GM18861 (cell line): Measurements from ENCODE around the gene LDB1.
A peak's percentile ranks its signal among the peaks of the same experiment; 100 is the strongest.

Experiments used
- ATAC-seq: cut with Tn5 transposase; IDR thresholded peaks from one replicate; pipeline ENCODE4 v1.9.1; 2021; ENCODE audit not compliant: unreplicated experiment

LDB1 gene, protein sequence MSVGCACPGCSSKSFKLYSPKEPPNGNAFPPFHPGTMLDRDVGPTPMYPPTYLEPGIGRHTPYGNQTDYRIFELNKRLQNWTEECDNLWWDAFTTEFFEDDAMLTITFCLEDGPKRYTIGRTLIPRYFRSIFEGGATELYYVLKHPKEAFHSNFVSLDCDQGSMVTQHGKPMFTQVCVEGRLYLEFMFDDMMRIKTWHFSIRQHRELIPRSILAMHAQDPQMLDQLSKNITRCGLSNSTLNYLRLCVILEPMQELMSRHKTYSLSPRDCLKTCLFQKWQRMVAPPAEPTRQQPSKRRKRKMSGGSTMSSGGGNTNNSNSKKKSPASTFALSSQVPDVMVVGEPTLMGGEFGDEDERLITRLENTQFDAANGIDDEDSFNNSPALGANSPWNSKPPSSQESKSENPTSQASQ

GRCh38 chr10:102120142-102120990 is at the start of gene LDB1:
Gene LDB1, minus strand, starts transcription at chr10:102120368. Its CDS starts 258 bp downstream, at chr10:102120110.
- ATAC-seq, result peak; percentile 44

GRCh38 chr10:102167861-102168260 is 47.7 kb upstream of the LDB1 start:
- ATAC-seq, result no peak

GRCh38 chr10:102163342-102163989 is 43.3 kb upstream of the LDB1 start:
- no peak for ATAC-seq

DNA sequence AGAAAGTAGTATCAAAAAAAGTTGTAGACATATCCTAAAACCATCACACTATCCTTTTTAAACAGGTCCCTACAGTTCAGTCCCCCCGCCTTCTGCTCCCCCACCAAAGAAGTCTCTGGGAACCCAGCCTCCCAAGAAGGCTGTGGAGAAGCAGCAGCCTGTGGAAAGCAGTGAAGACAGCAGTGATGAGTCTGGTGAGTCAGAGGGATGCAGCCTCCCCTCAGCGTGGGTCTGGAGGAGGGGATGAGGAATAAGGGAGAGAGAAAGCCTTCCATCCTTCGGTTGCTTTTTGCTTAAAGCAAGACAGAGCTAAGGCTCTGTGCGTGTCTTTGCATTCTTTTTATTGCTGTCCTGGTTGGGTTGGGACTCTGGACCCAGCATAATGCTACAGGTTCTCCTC is 39.7 kb upstream of the LDB1 start:
- no peak for ATAC-seq

DNA sequence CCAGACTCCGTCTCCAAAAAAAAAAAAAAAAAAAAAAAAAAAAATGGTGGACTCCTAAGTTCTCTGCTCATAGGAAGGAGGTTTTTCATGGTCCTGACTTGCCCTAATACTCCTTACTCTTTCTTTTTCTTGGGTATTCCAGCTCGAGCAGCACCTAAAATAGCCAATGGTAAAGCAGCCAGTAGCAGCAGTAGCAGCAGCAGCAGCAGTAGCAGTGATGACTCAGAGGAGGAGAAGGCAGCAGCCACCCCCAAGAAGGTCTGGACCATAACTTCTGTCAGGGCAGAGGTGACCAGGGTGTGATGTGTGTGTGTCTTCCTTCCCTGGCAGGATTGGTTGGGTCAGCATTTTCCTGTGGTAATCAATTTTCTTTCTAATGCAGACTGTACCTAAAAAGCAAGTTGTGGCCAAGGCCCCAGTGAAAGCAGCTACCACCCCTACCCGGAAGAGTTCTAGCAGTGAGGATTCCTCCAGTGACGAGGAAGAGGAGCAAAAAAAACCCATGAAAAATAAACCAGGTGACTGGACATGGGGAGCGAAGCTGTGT is 39.0 kb upstream of the LDB1 start:
- ATAC-seq, result no peak

GRCh38 chr10:102157224-102157623 is 37.1 kb upstream of the LDB1 start:
- no peak for ATAC-seq

DNA sequence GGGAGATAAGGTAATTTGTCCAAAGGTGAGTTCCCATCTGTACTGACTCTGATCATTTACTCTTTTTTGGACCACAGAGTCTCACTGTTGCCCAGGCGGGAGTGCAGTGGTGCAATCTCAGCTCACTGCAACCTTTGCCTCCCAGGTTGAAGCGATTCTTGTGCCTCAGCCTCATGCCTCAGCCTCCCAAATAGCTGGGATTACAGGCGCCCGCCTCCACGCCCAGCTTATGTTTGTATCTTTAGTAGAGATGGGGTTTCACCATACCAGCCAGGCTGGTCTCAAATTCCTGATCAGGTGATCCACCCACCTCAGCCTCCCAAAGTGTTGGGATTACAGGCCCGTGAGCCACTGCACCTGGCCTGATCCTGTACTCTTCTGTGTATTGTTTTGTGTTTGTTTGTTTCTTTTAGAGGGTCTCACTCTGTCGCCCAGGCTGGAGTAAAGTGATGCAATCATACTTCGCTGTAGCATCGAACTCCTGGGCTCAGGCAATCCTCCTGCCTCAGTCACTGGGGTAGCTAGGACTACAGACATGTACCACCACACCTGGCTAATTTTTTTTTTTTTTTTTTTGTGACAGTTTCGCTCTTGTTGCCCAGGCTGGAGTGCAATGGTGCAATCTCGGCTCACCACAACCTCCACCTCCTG is 34.4 kb upstream of the LDB1 start:
- no peak for ATAC-seq

DNA sequence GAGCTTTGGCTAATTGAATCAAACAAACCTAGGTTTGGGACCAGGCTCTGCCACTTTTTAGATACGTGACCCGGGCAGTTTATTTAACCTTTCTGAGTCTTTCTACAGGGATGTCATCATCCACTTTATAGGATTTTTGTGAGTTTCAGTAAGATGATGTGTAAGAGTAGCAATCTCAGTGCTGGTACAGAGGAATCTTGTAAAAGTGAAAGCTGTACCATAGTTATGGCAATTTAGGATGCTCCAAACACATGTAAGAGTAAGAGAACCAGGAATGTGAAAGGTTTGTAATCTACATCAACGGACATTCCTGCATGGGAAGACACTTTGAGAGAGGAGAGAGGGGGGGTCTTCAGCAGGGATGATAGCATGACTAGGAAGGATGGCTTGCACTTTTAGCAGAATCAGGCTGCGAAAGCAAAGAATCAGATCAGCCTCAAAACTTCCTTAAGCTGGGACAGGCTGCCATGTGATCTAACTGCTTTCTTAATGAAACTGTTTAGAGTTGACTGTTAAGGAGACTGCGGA is 33.0 kb upstream of the LDB1 start:
- ATAC-seq, result no peak

- ATAC-seq, result peak; percentile 9
These were observed 32.4 kb upstream of the LDB1 start for GRCh38 chr10:102152545-102152890.

- ATAC-seq, result peak; percentile 89
These were observed 31.8 kb upstream of the LDB1 start, which contains the start of gene NOLC1 for GRCh38 chr10:102151774-102152544. Gene NOLC1, plus strand, starts transcription at chr10:102152389. Its CDS starts 22 bp downstream, at chr10:102152411.

DNA sequence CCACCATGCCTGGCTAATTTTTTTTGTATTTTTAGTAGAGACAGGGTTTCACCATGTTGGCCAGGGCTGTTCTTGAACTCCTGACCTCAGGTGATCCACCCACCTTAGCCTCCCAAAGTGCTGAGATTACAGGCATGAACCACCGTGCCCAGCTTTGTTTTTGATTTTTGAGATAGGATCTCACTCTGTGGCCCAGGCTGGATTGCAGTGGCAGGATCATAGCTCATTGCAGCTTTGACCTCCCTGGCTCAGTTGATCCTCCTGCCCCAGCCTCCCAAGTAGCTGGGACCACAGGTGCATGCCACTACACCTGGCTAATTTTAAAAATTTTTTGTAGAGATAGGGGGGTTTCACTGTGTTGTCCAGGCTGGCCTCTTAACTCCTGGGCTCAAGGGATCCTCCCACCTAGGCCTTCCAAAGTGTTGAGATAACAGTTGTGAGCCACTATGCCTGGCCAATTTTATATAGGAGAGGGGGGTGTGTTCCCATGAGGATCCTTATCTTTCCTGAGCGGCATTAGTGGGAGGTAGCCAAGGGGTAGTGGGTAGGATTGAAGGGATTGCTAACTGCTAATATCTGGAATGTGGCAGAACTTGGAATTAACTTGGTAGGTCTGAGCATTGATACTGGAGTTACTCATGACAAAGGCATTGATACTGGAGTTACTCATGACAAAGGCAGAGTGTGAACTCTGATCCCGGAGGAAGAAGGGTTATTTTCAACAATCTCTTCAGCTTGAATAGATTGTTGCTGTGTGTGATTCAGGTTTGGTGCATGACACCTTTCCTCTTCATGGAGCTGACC is 31.0 kb upstream of the LDB1 start:
- ATAC-seq, result no peak

- no peak for ATAC-seq
These were observed 28.1 kb upstream of the LDB1 start for GRCh38 chr10:102148275-102148674.

DNA sequence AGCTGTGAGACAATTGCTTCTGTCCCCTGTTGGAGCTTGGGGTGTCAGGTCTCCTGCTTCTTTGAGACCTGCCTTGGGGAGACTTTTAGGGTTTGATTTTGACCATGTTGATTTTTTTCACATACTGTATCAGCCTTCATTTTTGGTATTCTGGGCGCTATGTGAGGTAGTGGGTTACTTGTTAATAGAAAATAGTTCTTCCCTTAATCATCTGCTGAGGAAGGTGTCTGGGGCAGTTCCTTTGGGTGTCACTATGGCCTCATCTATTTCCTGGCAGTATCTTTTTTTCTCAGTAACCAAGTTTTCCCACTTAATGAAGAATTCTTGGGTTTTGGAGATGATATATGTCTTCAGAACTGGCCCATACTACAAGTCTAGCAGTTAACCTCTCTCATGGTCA is 27.4 kb upstream of the LDB1 start:
- ATAC-seq, result no peak

GRCh38 chr10:102146971-102147428 is 26.8 kb upstream of the LDB1 start:
- no peak for ATAC-seq

DNA sequence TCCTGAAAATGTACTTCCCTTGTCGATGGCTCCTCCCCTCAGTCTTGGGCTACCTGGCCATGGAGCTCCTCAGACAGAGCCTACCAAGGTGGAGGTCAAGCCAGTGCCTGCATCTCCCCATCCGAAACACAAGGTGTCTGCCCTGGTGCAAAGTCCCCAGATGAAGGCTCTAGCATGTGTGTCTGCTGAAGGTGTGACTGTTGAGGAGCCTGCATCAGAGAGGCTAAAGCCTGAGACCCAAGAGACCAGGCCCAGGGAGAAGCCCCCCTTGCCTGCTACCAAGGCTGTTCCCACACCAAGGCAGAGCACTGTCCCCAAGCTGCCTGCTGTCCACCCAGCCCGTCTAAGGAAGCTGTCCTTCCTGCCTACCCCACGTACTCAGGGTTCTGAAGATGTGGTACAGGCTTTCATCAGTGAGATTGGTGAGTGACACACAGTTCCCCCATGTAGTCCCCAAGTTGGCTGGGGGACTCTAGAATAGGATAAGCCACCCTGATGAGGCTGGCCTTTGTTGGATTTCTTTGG is 21.5 kb upstream of the LDB1 start:
- ATAC-seq, result no peak

DNA sequence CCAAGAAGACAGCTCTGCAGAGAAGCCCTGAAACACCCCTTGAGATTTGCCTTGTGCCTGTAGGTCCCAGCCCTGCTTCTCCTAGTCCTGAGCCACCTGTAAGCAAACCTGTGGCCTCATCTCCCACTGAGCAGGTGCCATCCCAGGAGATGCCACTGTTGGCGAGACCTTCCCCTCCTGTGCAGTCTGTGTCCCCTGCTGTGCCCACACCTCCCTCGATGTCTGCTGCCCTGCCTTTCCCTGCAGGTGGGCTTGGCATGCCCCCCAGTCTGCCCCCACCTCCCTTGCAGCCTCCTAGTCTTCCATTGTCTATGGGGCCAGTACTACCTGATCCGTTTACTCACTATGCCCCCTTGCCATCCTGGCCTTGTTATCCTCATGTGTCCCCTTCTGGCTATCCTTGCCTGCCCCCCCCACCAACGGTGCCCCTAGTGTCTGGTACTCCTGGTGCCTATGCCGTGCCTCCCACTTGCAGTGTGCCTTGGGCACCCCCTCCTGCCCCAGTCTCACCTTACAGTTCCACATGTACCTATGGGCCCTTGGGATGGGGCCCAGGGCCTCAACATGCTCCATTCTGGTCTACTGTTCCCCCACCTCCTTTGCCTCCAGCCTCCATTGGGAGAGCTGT is 20.9 kb upstream of the LDB1 start:
- ATAC-seq, result no peak

GRCh38 chr10:102140218-102140617 is 20.1 kb upstream of the LDB1 start:
- no peak for ATAC-seq
